GM19238 (cell line): Measurements from ENCODE around the gene EPS15.

ENCODE experiments used
- DNase-seq: peaks from one replicate; pipeline ENCODE4 v3.0.0; 2011; ENCODE audit warnings: low spot score; ENCODE audit not compliant: insufficient read length

The EPS15 gene

DNA sequence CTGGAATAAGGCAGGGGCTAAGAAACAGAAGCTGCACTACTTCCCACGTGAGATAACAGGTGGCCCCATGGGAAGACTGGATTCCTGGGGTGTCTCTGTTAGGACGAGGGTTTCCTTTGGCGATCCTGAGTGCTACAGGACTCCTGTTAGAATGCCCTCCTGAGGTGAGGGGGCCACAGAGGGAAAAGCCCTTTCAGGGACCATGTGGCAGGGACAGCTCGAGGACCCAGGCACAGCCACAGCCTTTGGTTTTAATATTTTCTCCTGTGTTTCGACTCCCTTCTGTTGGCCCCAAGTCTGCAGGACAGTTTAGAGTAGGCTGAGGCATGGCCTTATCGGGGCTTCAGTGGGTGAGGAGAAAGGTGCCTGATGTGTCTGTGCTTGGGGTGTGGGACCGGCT lies 201.3 kb downstream of the EPS15 start:
- DNase-seq: no peak

DNA sequence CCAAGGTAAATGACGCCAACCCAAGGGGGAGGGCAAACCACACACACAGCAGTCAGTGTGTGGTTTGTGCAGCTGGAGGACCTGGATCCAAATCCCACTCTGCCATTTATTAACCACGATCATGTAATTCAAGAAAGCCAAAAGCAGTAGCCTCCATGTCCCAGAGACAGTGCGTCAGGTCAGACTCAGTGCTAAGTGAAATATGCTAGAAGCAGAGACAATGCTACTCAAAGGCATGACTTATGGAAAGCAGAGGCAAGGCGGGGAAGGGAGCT lies 202.3 kb downstream of the EPS15 start:
- no peak for DNase-seq

DNA sequence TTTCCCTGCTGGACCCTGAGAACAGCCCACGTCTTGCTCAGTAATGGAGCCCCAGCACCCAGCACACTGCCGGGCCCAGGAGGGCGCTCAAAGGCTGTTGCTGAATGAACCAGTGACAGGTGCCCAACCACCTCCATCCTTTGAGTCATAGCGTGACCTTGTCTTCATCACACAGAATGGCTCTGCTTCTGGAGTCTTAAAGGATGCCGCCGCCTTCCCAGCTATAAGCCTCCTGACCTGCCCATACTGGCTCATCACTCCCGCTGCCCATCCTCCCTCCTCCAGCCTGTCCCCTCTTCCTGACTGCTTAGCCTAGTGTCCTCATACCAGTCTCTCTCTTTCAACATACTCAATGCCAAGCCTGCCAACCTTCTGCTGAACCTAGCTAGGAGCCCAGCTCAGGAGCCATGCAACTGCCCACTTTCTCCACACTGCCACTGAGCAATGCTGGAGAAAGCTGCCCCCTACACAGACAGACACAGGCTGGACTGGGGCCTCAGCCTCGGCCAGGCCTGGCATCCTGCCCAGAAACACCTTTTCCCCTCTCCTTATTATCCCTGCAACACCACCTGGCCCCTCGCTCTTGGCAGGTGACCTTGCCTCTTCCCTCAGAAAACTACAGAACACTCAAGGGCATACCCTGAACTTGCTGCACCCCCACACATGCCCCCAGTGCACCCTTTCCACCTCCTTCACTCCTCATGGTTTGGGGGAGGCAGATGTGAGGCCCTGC lies 202.8 kb downstream of the EPS15 start:
- DNase-seq: no peak

DNA sequence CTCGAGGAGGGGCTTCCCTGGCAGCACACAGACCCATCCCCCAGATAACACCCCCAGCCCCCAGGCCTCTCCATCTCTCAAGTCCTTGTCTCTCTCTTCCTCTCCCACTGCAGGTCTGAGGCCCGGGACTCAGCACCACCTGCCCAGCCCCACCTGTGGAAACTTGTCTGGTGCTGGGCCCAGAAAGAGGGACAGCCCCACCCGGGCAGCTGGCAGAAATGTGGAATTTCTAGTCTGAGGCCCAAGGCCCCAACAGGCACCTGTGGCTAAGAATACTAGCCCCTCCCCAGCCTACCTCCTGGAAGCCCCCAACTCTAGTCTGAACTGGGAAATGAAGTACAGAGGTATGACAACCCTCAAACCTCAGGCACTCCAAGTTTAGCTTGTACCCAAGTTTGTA lies 204.1 kb downstream of the EPS15 start:
- no peak for DNase-seq

DNA sequence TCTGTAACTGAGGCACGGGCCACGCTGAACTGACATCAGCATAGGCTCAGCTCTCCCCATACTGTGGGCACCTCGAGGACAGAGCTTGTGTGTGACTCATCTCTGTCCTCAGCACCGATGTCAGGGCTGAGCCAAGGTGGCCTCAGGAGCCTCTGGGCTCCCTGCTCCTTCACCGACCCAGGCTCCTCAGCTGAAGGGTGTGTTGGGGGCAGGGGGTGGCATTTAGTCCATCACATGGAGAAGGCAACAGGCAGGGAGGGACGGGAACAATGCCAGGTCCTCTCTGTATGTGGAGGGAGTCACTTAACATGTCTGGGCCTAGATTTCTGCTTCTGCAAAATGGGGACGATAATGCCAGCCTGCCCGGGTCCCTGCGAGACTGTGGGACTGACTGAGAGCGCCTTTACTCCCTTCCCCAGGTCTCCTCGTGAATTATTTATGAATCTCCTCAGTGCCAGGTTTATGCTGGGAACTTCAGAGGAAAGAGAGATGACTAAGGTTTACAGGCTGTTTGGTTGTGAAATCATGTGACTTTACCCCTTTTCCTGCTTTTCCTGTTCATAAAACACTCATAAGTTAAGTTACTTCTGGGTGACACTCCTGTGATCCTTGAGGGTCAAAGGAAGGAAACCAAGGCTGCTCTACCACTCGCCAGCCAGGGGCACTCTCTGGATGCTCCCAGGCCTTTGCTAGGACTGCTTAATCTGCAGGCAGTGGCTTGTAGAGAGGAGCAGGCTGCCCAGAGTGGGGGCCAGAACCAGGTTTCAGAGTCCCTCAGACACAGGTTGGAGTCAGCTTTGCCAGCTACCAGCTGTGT lies 204.9 kb downstream of the EPS15 start:
- DNase-seq: no peak

DNA sequence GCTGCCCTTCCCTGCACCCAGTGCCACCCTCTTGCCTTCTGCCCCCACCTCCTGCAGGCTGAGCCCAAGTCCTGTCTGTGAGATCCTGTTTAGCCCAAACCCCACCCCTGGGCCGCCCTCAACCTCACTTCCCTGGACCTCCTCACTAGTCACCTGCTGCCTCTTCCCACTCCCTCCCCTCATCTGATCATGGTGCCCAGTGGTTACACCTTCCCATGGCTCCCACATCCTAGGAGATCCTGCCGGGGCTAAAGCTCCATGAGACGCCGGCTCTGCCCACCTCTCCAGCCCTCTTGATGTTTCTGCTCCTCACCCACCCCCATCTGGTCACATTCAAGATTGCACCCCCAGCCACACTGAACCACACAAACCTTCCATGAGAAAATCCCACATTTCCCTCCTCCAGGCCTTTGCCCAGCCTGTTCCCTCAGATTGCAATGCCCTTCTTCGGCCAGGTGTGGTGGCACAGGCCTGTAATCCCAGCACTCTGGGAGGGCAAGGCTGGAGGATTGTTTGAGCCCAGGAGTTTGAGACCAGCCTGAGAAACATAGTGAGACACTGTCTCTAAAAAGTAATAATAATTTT lies 205.7 kb downstream of the EPS15 start:
- DNase-seq: no peak

DNA sequence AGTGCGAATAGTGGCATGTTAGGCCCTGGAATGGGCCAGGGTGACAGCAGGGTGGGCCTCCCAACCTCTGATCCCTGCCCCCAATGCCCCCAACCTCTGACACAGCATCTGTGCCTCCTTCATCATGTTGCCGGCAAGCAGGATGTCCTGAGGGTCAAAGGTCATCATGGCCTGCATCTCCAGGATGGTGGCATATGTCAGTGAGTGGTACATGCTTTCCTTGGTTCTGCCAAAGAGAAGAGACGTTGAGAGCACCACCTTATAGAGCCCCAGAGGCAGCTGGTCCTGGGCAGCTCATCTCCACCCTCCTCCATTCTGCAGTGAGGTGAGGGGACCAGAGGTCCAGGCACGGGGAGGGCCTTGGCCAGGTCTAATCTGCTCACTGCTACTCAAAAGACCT lies 206.3 kb downstream of the EPS15 start:
- no peak for DNase-seq

DNA sequence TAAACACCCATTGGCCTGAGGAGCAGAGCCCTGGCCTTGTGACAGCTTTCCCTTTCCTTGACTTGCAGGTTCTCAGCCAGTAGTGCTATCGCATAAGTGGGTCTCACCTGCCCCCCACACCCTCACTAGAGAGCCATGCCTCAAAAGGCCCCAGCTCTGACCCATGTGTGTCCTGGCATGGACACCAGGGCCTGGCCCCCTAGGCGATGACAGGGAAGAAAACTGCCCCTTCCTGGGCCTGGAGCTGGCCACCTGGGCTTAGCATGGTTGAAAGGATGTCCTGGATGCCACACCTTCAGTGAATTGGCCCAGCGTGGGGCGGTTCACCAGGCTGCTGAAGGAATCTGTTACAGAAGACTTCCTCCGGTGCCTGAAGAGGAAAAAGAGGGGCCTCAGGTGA lies 207.2 kb downstream of the EPS15 start:
- DNase-seq: no peak

DNA sequence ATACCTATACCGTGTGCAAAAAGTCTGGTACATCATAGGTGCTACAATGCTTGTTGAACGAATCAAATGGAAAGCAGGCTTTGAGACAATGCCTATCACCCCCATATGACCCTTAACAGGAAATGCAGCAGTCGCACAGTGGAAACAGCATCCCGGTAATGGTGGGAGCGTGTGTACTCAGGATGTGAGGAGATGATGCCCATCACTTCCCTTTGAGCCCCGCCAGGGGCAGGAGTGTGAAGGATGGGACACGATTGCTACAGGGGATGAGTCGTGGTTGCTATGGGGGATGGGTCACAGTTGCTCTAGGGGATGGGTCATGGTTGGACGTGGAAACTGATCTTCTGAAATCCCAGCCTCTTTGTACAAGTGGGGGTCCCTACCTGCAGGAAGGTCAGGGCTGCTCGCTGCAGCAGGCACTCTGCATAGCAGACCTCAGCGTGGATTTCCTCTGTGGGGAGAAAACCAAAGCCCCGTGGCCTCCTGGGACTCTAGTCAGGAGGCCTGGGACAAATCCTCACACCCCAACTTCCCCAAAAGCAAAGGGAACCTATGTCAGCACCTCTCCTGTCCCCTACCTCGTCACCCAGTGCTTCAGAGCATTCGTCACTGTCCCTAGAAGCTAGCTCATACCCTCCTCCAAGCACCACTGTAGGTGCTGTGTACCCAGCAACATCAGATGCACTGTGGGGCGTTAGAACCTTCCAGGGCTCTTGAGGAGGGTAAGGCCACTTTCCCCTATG lies 208.0 kb downstream of the EPS15 start:
- no peak for DNase-seq

DNA sequence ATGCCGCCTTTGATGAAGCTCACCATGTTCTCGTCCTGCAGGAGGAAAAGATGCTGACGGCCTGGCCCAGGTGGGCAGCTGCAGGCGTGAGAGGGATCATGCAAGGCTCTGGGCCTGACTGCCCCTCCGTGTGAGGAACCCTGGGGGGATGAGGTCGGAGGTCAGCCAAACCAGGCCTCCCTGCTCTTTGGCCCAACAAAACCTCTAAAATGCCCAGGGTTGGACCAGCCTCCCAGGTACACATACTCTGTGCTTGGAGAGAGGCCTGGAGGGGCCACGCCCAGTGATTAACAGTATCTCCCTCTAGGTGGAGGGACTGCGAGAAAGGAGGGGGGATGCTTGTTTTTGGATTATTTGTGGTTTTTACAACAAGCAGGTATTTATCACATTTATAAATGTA lies 209.8 kb downstream of the EPS15 start:
- no peak for DNase-seq

DNA sequence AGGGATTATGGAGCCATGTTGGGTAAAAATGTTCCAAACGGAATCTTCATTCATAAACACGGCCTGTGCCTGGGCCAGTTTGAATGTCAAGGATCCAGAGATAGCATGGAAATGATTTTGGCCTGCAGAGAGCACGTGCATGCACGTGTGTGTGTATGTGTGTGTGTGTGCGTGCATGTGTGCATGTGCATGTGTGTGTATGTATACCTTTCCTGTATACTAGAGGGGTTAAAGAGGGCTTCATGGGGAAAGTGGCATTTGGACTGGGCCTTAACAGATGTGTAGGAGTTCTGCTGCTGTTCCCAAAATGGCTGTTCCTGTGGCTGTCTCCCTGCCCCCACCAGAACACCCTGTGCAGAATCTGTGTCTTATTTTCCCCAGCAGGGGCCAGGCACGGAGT lies 210.4 kb downstream of the EPS15 start:
- no peak for DNase-seq

DNA sequence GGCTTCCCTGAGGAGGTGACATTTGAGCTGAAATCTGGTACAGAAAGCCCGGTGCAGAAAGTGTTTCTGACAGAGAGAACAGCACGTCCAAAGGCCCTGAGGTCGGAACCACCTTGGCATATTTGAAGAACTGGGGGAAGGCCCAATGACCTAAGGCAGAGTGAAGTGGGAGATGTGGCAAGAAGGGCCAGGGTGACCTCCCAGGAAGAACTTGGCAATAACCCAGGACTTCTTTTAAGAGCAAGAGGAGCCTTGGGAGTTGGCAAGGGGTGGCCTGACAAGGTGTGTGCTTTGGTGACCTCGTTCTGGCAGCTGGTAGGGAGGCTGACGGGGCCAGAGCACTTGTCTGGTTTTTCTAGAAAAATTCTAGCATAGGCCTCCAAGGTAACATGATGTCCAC lies 212.1 kb downstream of the EPS15 start:
- DNase-seq: no peak

DNA sequence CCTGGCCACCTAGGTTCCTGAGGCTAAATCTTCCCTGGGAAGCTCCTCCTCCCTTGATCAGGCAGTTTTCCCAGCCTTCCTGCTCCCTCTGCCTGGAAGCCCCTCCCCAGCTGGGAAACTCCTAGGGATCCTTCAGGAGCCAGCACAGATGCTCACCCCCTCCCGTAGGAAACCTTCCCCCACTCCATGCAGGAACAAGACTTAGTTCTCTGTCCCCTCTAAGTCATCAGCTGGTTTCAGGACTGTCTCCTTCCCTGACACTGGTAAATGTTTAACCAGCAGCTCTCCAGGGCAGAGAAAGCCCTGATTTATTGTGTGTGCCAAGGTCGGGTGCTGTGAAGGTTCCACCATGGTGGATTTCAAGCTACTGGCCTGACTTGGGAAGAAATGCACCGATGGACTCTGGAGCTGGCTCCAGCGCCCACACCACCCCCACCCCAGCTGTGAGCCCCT lies 213.7 kb downstream of the EPS15 start:
- DNase-seq: no peak

DNA sequence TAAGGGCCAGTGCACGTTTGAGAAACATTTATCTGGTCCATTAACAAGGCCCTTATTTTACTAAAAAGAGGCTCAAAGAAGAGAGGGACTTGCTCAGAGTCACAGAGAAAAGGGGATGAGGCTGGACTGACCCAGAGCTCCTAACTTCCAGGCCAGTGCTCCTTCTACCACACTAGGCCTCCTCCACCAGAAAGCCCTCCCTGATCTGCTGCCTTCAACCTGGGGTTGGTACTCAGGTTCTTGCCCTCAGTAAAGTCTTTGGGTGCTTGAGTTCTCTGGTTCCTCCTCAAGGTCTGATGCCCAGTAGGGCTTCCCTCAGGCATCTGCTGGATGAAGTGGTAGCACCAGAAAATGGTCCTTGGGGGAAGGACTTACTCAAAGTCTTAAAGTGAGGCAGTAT lies 214.7 kb downstream of the EPS15 start:
- DNase-seq: no peak
